NB4 (cell line): ENCODE results near the gene FAM184B.
"Not testable (repeated sequence)": the region's sequence is repeated elsewhere in the genome, so short reads cannot be mapped to it uniquely, and the experiment has no call there.

ENCODE experiments used
- DNase-seq: peaks from one replicate; pipeline ENCODE4 v3.0.0; 2010; ENCODE audit warnings: low read depth
- H3K4me3 ChIP-seq: one replicate; pipeline ENCODE4 v1.5.1; 2011; ENCODE audit warnings: mild to moderate bottlenecking, low read depth, low read length, moderate library complexity
- CTCF ChIP-seq: IDR thresholded peaks from one replicate; pipeline ENCODE4 v1.5.1; 2012; ENCODE audit warnings: low read depth, low read length
- MAX ChIP-seq: IDR thresholded peaks from 2 replicates; pipeline ENCODE4 v1.6.1; 2011; ENCODE audit warnings: low read depth, low read length
- MYC ChIP-seq: IDR thresholded peaks from 2 replicates; pipeline ENCODE4 v1.6.1; 2011; ENCODE audit warnings: low read depth, low read length
- POLR2A ChIP-seq: IDR thresholded peaks from 2 replicates; pipeline ENCODE4 v1.6.1; 2011; ENCODE audit warnings: mild to moderate bottlenecking; ENCODE audit not compliant: insufficient read length; ENCODE audit errors: extremely low read depth

Gene FAM184B

GRCh38 chr4:17712166-17712565 is 69.3 kb downstream of the FAM184B start:
- TF ChIP-seq MAX = no peak
- TF ChIP-seq CTCF = no peak
- TF ChIP-seq POLR2A = no peak
- no peak for TF ChIP-seq MYC
- DNase-seq = no peak
- no peak overlapping the region for H3K4me3 ChIP-seq

- H3K4me3 ChIP-seq, DNase-seq: not testable (repeated sequence)
Measured at GRCh38 chr4:17711206-17711605, 70.2 kb downstream of the FAM184B start.

- no peak for TF ChIP-seq CTCF
- no peak for TF ChIP-seq MYC
- no peak for TF ChIP-seq MAX
- no peak for TF ChIP-seq POLR2A
- no peak overlapping the region for H3K4me3 ChIP-seq
- no peak for DNase-seq
Measured at GRCh38 chr4:17709763-17710068, 71.7 kb downstream of the FAM184B start.

- TF ChIP-seq MAX (no peak), MYC (no peak), POLR2A (no peak), CTCF (no peak)
- no peak for DNase-seq
- no peak overlapping the region for H3K4me3 ChIP-seq
Measured at GRCh38 chr4:17708992-17709762, 72.2 kb downstream of the FAM184B start.

- no peak for TF ChIP-seq MAX
- no peak for TF ChIP-seq CTCF
- no peak for TF ChIP-seq MYC
- TF ChIP-seq POLR2A = no peak
- no peak for DNase-seq
Measured at GRCh38 chr4:17707671-17708070, 73.8 kb downstream of the FAM184B start.

GRCh38 chr4:17705107-17705506 is 76.3 kb downstream of the FAM184B start:
- DNase-seq = no peak
- TF ChIP-seq MYC = no peak
- TF ChIP-seq CTCF = no peak
- no peak for TF ChIP-seq POLR2A
- TF ChIP-seq MAX = no peak

More at GRCh38 chr4:17707671-17708070, 73.8 kb downstream of the FAM184B start:
- no peak overlapping the region for H3K4me3 ChIP-seq

More at GRCh38 chr4:17705107-17705506, 76.3 kb downstream of the FAM184B start:
- no peak overlapping the region for H3K4me3 ChIP-seq
